HG03460 (cell line): Measurements from ENCODE around the gene XXYLT1.
"Not testable (repeated sequence)": the region's sequence is repeated elsewhere in the genome, so short reads cannot be mapped to it uniquely, and the experiment has no call there.

Experiments
- ATAC-seq: cut with Tn5 transposase; IDR thresholded peaks from one replicate; pipeline ENCODE4 v1.9.1; 2021; ENCODE audit not compliant: unreplicated experiment

Gene XXYLT1

DNA sequence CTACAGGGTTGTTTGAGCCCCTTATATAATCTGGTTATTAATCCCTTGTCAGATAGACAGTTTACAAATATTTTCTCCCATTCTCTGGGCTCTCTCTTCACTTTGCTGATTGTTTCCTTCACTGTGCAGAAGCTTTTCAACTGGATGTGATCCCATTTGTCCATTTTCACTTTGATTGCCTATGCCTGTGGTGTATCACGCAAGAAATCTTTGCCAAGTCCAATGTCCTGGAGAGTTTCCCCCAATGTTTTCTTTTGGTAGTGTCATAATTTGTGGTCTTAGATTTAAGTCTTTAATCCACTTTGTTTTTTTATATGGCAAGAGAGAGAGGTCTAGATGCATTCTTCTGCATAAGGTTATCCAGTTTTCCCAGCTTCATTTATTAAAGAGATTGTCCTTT lies 40.7 kb downstream of the XXYLT1 start:
- no peak for ATAC-seq

DNA sequence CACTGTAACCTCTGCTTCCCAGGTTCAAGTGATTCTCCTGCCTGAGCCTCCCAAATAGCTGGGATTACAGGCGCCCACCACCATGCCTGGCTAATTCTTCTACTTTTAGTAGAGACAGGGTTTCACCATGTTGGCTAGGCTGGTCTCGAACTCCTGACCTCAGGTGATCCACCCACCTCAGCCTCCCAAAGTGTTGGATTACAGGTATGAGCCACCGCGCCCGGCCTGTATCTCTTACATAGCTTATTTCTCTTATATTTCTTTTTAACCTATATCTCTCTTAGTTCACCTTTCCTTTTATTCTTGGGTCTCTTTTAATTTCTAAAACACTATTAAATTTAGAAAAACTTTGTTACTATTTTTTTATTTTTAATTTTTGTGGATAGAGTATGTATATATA lies 42.1 kb downstream of the XXYLT1 start:
- ATAC-seq = not testable (repeated sequence)

DNA sequence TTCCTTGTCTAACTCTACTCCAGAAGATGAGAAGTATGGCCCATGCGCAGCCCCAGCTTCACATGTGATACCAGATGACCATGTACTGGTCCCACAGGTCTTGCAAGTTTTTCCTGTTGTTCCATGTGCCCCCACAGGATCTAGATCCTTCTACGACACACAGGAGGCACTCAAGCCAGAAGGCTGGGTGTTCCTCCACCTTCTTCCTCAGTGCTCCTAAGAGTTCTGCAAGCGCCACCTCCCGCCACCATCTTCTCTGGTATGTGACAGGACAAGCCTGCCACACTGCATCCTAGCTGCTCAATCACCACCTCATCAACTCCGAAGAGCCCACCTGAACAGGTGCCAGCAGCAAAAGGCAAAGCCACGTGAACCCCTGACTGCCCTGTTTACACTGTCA lies 43.1 kb downstream of the XXYLT1 start:
- no peak for ATAC-seq

DNA sequence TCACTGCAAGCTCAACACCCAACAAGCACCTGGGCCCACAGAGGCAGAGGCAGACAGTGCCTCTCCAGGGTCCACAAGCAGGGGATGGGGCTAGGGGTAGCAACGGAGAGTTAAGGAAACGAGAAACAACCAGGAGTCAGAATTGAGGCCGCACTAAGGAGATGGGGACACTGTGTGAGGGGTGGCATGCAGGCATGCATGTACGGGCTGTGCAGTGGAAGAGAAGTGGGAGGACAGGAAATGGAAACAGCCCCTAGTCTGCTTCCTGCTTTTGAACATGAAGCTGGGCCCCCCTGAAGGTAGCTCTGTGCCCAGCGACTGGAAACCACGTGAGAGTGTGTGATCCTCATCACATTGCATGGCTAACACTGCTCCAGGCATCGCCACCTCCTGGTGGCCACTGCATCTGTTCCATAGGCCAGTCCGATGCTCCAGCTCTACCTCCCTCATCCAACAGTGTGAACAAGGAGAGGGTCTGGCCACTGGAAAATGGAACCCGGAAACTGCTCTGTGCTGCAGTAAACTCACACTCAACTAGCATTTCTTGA lies 44.0 kb downstream of the XXYLT1 start:
- no peak for ATAC-seq

DNA sequence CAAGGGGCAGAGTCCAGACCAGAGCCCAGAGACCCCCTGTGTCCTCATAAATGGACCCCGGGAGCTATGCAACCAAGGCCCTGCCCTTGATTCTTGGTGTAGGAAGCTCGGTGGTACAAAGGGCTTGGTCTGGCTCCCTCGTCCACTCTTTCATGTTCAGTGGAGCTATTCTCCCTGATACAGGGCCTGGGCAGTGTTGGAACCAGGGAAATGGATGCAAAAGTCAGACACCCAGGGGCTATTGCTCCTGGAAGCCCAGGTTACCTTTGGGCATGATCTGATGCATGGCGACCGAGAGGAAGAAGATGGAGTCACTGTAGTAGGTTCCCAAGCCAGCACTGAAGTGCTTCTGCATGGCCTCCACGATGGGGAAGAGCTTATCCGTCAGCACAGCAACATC lies 44.5 kb downstream of the XXYLT1 start:
- ATAC-seq = no peak

DNA sequence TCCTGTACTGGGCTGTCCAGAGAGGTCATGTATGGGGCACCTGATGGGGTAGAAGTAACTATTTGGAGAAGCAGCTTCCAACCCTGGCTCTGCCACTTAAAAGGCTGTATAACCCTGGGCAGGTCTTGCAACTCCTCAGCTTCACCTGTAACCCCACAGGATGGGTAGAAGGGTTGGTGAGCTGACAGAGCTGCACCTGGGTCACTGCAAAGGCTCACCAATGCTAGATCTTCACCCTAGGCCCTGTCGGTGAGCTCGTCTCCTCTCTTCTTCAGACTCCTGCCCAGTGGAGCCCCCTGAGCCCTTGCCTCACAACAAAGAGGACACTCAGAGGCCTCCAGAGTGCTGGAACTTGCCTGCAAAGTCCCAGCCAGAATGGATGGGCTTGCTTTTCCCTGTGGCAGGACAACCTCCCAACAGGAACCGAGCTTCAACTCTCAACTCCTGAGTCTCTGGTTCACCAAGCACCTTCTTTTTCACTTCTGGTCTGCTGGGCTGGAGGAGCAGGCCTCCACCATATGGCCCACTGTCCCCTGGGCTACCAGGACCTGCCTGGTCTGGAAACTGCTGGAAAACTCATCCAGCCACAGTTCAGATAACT lies 45.9 kb downstream of the XXYLT1 start:
- no peak for ATAC-seq

DNA sequence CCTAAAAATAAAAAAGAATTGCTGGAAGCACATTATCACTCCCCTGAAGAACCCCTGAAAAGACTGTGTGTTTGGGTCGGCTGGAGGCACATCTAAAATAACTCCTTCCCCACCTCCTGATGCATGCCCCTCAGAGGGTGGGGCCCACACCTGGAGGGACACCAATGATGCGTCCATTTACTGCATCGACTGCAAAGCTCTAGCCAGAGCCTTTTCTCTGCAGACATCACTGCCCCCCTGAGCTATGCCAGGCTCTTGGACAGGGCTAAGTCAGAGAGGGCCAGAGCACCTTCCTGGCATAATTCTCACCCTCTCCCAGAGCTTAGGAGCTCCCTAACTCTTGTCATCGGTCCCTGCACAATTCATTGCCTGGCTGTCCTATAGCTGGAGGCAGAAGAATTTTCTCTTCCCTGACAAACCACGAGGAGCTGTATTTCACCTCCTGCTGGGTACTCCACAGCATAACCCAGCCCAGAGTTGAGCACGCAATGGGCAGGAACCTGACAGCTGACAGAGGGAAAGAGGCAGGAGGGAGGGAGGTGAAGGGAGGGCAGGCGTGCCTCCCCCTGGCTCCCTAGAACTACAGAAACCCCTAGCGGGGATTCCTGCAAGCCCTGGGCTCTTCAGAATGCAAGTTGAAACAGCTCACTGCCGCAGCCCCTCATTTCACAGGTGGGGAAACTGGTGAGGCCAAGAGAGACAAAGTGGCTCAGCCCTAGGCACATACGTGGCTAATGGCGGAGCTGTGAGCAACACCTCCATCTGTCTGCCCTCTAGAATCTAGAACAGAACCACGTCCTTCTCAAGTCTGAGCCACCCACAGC lies 46.6 kb downstream of the XXYLT1 start:
- ATAC-seq = no peak

DNA sequence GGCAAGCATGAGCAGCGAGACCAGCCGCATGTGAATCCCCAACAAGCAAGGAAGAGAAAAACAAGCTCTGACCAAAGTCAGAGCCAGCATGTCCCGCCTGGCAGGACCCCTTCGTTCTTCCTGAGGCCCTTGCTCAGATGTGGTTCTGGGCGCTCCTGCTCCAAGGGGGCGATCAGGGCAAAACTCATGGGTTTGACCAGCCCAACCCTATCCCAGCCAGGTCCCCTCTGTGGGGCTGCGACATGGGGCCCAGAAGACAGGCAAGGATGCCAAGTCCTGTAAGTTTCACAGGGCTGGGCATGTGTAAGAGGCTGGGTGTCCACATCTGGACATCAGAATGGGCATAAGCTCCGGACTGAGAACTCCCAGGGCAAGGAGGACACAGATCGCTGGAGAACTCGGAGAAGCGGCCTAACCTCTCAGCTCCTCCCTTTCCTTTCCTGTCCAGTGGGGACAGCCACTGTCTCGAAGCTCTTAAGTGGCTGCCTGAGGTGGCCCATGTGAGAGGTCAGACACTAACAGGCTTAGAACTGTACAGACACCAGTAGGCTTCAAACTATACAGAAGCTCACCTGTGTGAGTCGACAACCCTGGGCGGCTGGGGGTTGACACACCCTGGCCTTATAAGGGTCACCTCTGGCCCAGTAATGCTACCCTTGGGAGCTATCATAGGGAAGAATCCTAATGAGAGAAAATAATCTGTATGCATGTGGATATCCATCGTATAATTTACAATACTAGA lies 48.9 kb downstream of the XXYLT1 start:
- ATAC-seq = no peak

DNA sequence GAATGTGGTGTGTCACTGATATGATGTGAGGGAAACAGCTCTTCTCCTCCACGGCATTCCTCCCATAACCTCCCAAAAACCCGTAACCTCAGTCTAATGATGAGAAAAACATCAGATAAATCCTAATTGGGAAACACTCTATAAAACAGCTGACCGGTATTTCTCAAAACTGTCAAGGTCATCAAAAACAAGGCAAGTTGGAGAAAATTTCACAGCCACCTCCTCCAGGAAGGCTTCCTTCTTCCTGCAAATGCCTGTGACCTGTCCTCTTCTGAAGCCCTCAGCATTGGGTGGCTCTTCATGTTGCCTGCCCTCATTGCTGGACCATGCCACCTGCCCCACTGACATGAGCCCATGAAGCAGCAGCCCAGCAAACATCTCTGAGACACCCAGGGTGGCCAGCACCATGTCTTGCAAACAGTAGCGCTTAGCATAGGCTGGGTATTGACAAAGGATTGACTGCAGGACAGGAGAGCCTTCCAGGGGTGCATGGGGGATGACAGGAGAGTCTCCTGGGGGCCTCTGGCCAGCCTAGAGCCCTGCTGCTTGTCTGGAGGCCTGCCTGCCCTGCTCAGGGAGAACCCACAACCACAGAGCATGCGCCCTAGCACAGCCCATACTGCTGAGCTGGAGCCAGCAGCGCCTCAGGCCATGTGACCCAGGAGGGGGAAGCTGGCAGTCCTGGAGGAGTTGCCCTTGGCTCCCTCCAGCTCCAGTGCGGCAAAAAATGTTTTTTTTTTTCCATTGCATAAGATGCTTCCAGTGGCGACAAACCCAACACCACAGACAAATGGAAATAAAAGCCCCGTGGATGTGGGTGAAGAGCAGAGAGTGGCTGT lies 49.7 kb downstream of the XXYLT1 start:
- no peak for ATAC-seq

DNA sequence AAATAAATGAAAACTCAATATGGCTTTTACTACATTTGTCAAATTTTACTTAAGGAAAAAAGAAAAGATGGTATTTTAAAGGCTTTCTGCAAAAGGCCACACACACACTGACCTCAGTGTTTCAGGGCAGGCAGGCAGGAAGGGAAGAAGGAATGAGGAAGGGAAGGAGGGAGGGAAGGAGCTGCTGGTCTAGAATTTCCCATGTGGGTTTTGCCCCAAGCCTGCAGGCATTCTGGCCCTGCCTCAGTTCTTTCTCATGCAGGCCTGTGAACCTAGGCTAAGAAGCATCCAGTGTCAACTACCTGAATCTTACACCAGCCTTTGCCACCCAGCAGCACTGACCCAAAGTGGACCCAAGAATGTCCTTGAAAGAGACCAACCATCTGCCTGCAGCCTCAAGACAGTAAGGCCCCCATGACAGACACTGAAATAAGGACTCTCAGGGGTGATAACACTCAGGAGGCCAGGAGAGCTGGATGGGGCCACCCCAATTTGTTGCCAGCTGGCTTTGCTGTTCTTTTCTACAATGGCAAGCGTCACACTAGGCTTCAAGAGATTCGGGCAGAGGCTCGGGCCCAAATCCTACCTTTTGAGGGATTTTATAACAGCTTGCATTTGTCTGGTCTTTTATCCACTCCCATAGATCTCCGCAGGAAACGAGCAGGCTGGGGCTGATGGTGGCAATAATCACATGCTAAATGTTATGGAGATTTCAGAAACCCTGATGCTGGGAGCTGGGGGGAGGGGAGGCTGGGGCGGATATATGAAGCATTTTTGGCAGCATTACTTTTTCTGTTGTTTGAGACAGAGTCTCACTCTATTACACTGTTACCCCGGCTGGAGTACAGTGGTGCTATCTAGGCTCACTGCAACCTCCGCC lies 51.4 kb downstream of the XXYLT1 start:
- no peak for ATAC-seq

DNA sequence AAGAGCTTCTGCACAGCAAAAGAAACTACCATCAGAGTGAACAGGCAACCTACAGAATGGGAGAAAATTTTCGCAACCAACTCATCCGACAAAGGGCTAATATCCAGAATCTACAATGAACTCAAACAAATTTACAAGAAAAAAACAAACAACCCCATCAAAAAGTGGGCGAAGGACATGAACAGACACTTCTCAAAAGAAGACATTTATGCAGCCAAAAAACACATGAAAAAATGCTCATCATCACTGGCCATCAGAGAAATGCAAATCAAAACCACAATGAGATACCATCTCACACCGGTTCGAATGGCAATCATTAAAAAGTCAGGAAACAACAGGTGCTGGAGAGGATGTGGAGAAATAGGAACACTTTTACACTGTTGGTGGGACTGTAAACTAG lies 52.6 kb downstream of the XXYLT1 start:
- not testable (repeated sequence) for ATAC-seq

DNA sequence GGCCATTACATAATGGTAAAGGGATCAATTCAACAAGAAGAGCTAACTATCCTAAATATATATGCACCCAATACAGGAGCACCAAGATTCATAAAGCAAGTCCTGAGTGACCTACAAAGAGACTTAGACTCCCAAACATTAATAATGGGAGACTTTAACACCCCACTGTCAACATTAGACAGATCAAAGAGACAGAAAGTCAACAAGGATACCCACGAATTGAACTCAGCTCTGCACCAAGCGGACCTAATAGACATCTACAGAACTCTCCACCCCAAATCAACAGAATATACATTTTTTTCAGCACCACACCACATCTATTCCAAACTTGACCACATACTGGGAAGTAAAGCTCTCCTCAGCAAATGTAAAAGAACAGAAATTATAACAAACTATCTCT lies 55.4 kb downstream of the XXYLT1 start:
- ATAC-seq = not testable (repeated sequence)

DNA sequence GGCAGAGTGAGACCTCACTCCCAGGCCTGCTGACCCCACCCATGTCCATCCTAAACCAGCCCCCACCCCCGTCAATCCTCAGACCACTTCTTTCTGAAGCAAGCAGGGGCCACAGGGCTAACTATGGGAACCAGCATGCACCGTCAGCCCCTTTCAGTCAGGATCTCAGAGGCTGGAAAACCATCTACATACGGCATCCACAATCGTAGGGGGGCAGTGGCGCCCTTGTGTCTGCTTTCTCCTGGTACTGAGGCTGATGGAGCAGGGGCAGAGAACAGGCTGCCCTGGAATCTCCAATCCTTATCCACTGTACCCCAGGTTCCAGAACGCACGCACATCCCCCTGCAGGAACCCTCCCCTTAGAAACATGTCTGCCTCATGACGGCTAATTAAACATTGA lies 56.6 kb downstream of the XXYLT1 start:
- no peak for ATAC-seq

DNA sequence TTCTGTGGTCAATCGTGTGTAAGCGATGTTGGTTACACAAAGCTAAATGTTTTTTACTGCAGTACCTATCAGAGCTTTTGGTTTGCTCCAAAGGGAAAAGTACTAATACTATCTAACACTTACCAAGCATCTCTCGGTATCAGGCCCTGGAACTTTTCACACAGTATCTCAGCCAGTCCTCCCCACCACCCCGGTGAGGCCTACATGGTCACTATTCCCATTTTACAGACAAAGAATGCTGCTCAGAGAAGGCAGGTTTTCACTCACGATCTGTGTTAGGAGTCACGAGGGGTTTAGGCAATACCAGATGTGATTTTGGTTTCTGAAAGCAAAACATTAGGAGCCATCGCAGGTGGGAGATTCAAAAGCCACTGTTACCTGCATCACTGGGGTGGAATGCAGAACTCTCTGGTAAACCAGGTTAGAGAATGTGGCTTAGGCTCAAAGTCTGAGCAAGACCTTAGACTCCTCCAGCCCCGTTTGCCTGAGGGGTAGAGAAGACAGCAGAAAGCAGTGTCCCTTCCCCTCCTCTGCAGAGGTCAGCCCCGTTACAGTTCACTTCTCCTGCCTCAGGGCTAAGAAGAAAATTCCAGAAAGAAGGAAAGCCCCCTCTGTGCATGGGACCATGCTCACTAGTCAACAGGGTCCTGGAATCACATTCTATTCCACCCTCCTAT lies 57.2 kb downstream of the XXYLT1 start:
- ATAC-seq = no peak

DNA sequence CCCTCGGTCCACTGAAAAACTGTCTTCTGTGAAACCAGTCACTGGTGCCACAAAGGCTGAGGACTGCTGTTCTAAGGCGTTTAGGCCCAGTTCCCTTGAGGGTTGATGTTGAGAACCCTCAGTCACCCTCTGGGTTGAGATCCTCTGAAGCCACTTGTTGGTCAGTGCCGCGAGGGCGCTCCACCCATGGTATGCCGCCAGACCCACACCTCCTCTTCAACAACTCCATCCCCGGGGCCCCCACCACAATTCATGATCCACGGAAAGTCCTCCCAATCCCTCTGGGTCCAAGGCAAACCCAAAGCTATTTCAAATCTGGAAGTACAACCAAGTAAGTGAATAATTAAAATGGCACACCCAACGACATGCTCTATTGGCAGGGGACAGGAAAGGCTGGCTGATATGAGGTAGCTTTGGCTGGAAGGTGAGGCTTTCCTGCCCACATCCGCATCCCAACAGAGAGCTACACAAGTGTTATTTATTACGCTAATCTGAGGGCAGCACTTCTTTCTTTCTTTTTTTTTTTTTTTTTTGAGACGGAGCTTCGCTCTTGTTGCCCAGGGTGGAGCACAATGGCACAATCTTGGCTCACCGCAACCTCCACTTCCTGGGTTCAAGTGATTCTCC lies 58.1 kb downstream of the XXYLT1 start:
- ATAC-seq = no peak

DNA sequence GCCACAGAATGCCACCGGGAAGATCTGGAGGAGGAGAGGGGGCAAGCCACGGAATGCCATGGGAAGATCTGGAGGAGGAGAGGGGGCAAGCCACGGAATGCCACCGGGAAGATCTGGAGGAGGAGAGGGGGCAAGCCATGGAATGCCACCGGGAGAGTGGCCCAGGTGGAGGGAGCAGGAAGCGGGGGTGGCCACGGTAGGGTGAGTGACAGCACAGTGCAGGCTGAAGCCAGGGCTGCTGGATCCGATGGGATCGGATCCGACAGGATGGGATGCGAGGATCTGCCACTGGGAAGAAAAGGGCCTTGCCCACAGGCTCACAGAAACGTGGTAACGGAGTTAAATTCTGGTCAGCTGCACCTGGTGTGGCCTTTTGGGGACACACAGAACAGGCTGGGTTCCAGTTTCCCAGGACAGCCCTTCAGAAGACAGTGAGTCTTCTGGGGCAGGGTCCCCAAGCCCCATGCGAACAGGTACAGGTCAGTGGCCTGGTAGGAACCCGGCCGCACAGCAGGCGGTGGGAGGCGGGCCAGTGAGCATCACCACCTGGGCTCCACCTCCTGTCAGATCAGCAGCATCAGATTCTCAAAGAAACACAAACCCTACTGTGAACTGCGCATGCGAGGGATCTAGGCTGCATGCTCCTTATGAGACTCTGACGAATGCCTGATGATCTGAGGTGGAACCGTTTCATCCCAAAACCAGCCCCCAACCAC lies 58.8 kb downstream of the XXYLT1 start:
- ATAC-seq = no peak

DNA sequence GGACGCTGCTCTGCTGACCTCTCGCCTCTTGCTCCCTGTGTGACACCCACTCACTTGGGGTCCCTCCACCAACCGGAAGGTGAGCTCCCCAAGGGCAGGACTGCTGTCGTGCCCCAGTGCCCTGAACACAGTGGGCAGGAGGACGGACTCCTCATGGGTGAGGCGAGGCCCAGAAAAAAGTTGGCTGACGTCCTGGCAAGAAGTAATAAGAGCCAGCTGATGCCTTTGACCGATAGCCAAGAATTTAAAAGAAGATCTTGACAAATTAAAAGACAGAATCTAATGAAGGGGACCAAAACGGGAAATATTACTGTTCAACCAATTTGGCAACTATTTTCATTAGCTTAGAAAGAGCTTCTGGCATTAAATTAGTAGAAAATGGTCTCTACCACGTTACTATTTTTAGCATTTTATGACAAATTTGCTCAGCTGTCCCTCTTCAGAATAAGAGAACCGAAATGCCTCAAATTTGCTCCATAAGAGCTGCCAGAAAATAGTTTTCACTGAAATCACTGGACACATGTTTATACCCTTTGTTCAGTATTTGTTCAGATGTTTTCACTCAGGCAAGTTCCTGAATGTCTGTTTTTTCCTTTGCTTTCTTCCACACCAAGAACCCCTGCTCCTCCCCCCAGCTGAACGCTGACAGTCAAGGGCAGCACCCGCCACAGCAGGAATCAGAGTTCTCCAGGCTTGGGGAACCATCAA lies 60.5 kb downstream of the XXYLT1 start:
- no peak for ATAC-seq

DNA sequence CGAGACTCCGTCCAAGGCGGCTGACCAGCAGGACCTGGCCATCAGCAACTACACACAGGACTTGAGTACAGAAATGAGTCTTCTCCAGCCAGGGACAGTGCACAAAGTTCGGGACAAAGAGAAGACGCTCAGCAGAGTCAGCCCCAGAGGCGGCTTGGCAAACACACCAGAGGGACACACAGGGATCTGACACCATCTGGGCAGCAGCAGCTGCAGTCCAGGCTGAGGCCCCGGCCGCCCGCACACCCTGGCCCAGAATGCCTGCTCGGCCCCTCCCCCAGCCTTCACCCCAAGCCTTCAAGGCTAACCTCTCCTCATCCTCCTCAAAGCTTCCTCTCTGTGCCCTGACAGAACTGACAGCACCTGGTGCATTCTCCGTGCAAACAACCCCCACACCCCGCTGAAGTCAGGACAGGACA lies 61.1 kb downstream of the XXYLT1 start:
- ATAC-seq = no peak
